Measurements from ENCODE around the gene USP3.

USP3 gene

GRCh38 chr15:63553388-63553791 lies 49.0 kb downstream of the USP3 start:
- DNase-seq = peak; percentile 70

- no peak for DNase-seq
Measured at GRCh38 chr15:63554337-63554927, 50.0 kb downstream of the USP3 start.

GRCh38 chr15:63555507-63555906 lies 51.1 kb downstream of the USP3 start:
- DNase-seq = no peak

- no peak for DNase-seq
Measured at GRCh38 chr15:63556246-63556645, 51.9 kb downstream of the USP3 start.

- no peak for DNase-seq
Measured at GRCh38 chr15:63556736-63557135, 52.3 kb downstream of the USP3 start.

GRCh38 chr15:63559753-63560152 lies 55.4 kb downstream of the USP3 start:
- DNase-seq = no peak

- DNase-seq = no peak
Measured at GRCh38 chr15:63560741-63561448, 56.5 kb downstream of the USP3 start.

- no peak for DNase-seq
Measured at GRCh38 chr15:63564093-63564492, 59.7 kb downstream of the USP3 start.

GRCh38 chr15:63565536-63566186 lies 61.3 kb downstream of the USP3 start:
- DNase-seq = no peak

GRCh38 chr15:63572749-63573464 lies 68.5 kb downstream of the USP3 start:
- no peak for DNase-seq

GRCh38 chr15:63573533-63573932 lies 69.1 kb downstream of the USP3 start:
- peak; percentile 18 for DNase-seq

GRCh38 chr15:63575312-63575711 lies 70.9 kb downstream of the USP3 start:
- DNase-seq = no peak

GRCh38 chr15:63576441-63576840 lies 72.0 kb downstream of the USP3 start:
- no peak for DNase-seq

- no peak for DNase-seq
Measured at GRCh38 chr15:63582179-63582578, 77.8 kb downstream of the USP3 start.

- DNase-seq = no peak
Measured at GRCh38 chr15:63582718-63583426, 78.5 kb downstream of the USP3 start.

GRCh38 chr15:63586790-63587189 lies 82.4 kb downstream of the USP3 start:
- DNase-seq = no peak

- DNase-seq = no peak
Measured at GRCh38 chr15:63587527-63587926, 83.1 kb downstream of the USP3 start.

- DNase-seq = no peak
Measured at GRCh38 chr15:63588826-63589225, 84.4 kb downstream of the USP3 start.

- no peak for DNase-seq
Measured at GRCh38 chr15:63593705-63594671, 89.6 kb downstream of the USP3 start.

- no peak for DNase-seq
Measured at GRCh38 chr15:63595065-63595464, 90.7 kb downstream of the USP3 start.

GRCh38 chr15:63595688-63596087 lies 91.3 kb downstream of the USP3 start:
- peak; percentile 28 for DNase-seq

- DNase-seq = no peak
Measured at GRCh38 chr15:63596676-63597037, 92.3 kb downstream of the USP3 start.
